H1 (cell line): Measurements from ENCODE around the gene DUSP9. TPM values are rescaled to one million over a fixed set of nuclear protein-coding genes. Genes with fewer than 3 reads are reported as not detected.
A peak's percentile ranks its signal among the peaks of the same experiment; 100 is the strongest.
"Not testable (repeated sequence)": the region's sequence is repeated elsewhere in the genome, so short reads cannot be mapped to it uniquely, and the experiment has no call there.

ENCODE experiments used
- CTCF ChIA-PET: fragments of 300-600 bp; sonication (Branson Sonifier 250); formaldehyde crosslinking; loops from one replicate; lab custom pipeline; 2021; ENCODE audit not compliant: partially characterized antibody; lab: Charles Lee
- POLR2A ChIA-PET: fragments of 300-600 bp; sonication (Branson Sonifier 250); formaldehyde crosslinking; loops from one replicate; lab custom pipeline; 2021; ENCODE audit warnings: inconsistent platforms; ENCODE audit not compliant: partially characterized antibody; lab: Charles Lee
- DNase-seq, 2 experiments: peaks; one replicate each; pipeline versions ENCODE4 v3.0.0 to v3.0.0-alpha.2; 2010 to 2022; ENCODE audit warnings: low spot score in 2 of 2, low read depth in 1 of 2, mixed read lengths in 1 of 2
- FAIRE-seq: peaks from 2 replicates; lab custom pipeline; 2011; peaks lifted over from hg19 to GRCh38; lab: Jason Lieb, UNC
- H2AFZ ChIP-seq: 2 replicates; pipeline ENCODE4 v1.8.1; 2012; ENCODE audit warnings: low read length, inconsistent platforms
- H2AK5ac ChIP-seq: 2 replicates; pipeline ENCODE4 v1.6.1; 2013; ENCODE audit warnings: low read depth, low read length
- H2BK120ac ChIP-seq: replicated peaks from 2 replicates; pipeline ENCODE3; 2013; ENCODE audit warnings: low read depth, low read length, inconsistent platforms
- H2BK12ac ChIP-seq: 2 replicates; pipeline ENCODE4 v1.6.1; 2013; ENCODE audit warnings: low read depth, low read length
- H2BK15ac ChIP-seq: 2 replicates; pipeline ENCODE4 v1.6.1; 2013; ENCODE audit warnings: low read length
- H2BK20ac ChIP-seq: 2 replicates; pipeline ENCODE4 v1.6.1; 2013; ENCODE audit warnings: low read length
- H2BK5ac ChIP-seq: 2 replicates; pipeline ENCODE4 v1.6.1; 2013; ENCODE audit warnings: low read depth, low read length
- H3K14ac ChIP-seq: 2 replicates; pipeline ENCODE4 v1.6.1; 2013; ENCODE audit warnings: inconsistent platforms; ENCODE audit not compliant: insufficient read length
- H3K18ac ChIP-seq: 2 replicates; pipeline ENCODE4 v1.6.1; 2013; ENCODE audit warnings: low read length; ENCODE audit errors: extremely low read depth
- H3K23ac ChIP-seq: 2 replicates; pipeline ENCODE4 v1.6.1; 2013; ENCODE audit warnings: inconsistent platforms; ENCODE audit not compliant: insufficient read length
- H3K23me2 ChIP-seq: 2 replicates; pipeline ENCODE4 v1.6.1; 2013; ENCODE audit warnings: low read depth, low read length
- H3K27ac ChIP-seq: 2 replicates; pipeline ENCODE4 v1.6.1; 2011; ENCODE audit warnings: low read depth, low read length, inconsistent platforms
- H3K27me3 ChIP-seq, 4 experiments: replicated peaks in 1 of 4; 1 replicate in 1 of 4; 2 replicates in 3 of 4; pipeline versions ENCODE4 v1.6.1 to v1.8.1; 2011 to 2013; ENCODE audit warnings: low read length in 3 of 4, mild to moderate bottlenecking in 3 of 4, inconsistent platforms in 2 of 4, mixed read lengths in 2 of 4, moderate library complexity in 1 of 4; ENCODE audit not compliant: control insufficient read depth in 3 of 4, insufficient read depth in 3 of 4; ENCODE audit errors: extremely low read depth in 1 of 4
- H3K36me3 ChIP-seq, 4 experiments: 2 replicates each; pipeline versions ENCODE4 v1.6.1 to v1.8.1; 2011 to 2013; ENCODE audit warnings: mild to moderate bottlenecking in 4 of 4, low read length in 3 of 4, moderate library complexity in 2 of 4, control low read depth in 1 of 4, inconsistent platforms in 1 of 4; ENCODE audit not compliant: insufficient read depth in 4 of 4, control insufficient read depth in 2 of 4
- H3K4ac ChIP-seq: replicated peaks from 2 replicates; pipeline ENCODE3; 2013; ENCODE audit warnings: low read length, low read depth, mixed read lengths, inconsistent platforms; ENCODE audit not compliant: insufficient read length
- H3K4me1 ChIP-seq, 4 experiments: replicated peaks in 1 of 4; 1 replicate in 1 of 4; 2 replicates in 3 of 4; pipeline versions ENCODE4 v1.6.1 to v1.8.1; 2011 to 2013; ENCODE audit warnings: low read length in 3 of 4, inconsistent platforms in 2 of 4, mixed read lengths in 1 of 4; ENCODE audit not compliant: insufficient read depth in 4 of 4, control insufficient read depth in 3 of 4
- H3K4me2 ChIP-seq, 2 experiments: 2 replicates each; pipeline versions ENCODE4 v1.6.1 to v1.8.1; 2011 to 2013; ENCODE audit warnings: low read depth in 2 of 2, low read length in 2 of 2, control low read depth in 1 of 2, inconsistent platforms in 1 of 2, mild to moderate bottlenecking in 1 of 2; ENCODE audit not compliant: insufficient read depth in 1 of 2
- H3K4me3 ChIP-seq, 4 experiments: fragments of 200-600, 300-600 bp in 1 of 4; sonication (generic), shearing (Covaris generic), sonication (Bioruptor Twin) in 1 of 4; 2 replicates each; pipeline versions ENCODE4 v1.5.1 to v1.8.1; 2011 to 2016; ENCODE audit warnings: low read length in 4 of 4, low read depth in 3 of 4, control low read depth in 2 of 4, inconsistent platforms in 2 of 4, mild to moderate bottlenecking in 2 of 4, mixed read lengths in 1 of 4, moderate library complexity in 1 of 4; ENCODE audit not compliant: insufficient read depth in 2 of 4; ENCODE audit errors: extremely low read depth in 1 of 4
- H3K56ac ChIP-seq: replicated peaks from 2 replicates; pipeline ENCODE3; 2013; ENCODE audit warnings: low read depth, mild to moderate bottlenecking, mixed read lengths, low read length, inconsistent platforms; ENCODE audit not compliant: insufficient read length
- H3K79me1 ChIP-seq: 2 replicates; pipeline ENCODE4 v1.6.1; 2013; ENCODE audit warnings: low read depth, low read length, control low read depth
- H3K79me2 ChIP-seq, 2 experiments: 2 replicates each; pipeline versions ENCODE4 v1.6.1 to v1.8.1; 2012 to 2013; ENCODE audit warnings: low read length in 2 of 2, mild to moderate bottlenecking in 2 of 2, inconsistent platforms in 1 of 2; ENCODE audit not compliant: insufficient read depth in 2 of 2, control insufficient read depth in 1 of 2
- H3K9ac ChIP-seq, 4 experiments: replicated peaks in 1 of 4; 1 replicate in 1 of 4; 2 replicates in 3 of 4; pipeline versions ENCODE4 v1.6.1 to v1.8.1; 2011 to 2013; ENCODE audit warnings: low read depth in 3 of 4, low read length in 3 of 4, control low read depth in 2 of 4, mild to moderate bottlenecking in 2 of 4, moderate library complexity in 2 of 4, inconsistent platforms in 1 of 4; ENCODE audit errors: extremely low read depth in 1 of 4
- H3K9me3 ChIP-seq, 2 experiments: 2 replicates each; pipeline versions ENCODE4 v1.6.1 to v1.8.1; 2012 to 2013; ENCODE audit warnings: mild to moderate bottlenecking in 2 of 2, moderate library complexity in 2 of 2, control low read depth in 1 of 2, inconsistent platforms in 1 of 2, low read depth in 1 of 2, low read length in 1 of 2, mixed read lengths in 1 of 2; ENCODE audit not compliant: insufficient read depth in 2 of 2
- H4K20me1 ChIP-seq, 2 experiments: replicated peaks in 1 of 2; 2 replicates each; pipeline versions ENCODE3 to v1.8.1; 2011 to 2013; ENCODE audit warnings: inconsistent platforms in 2 of 2, low read length in 2 of 2, mild to moderate bottlenecking in 1 of 2; ENCODE audit not compliant: insufficient read depth in 2 of 2, control insufficient read depth in 1 of 2
- H4K5ac ChIP-seq: 2 replicates; pipeline ENCODE4 v1.6.1; 2013; ENCODE audit warnings: low read length, low read depth, mixed read lengths, inconsistent platforms; ENCODE audit not compliant: insufficient read length
- H4K8ac ChIP-seq: 2 replicates; pipeline ENCODE4 v1.8.0; 2013; ENCODE audit warnings: mild to moderate bottlenecking, moderate library complexity, low read length, inconsistent platforms; ENCODE audit not compliant: insufficient read depth; ENCODE audit errors: extremely low read depth
- H4K91ac ChIP-seq: replicated peaks from 2 replicates; pipeline ENCODE3; 2013; ENCODE audit warnings: low read length, mixed read lengths, inconsistent platforms; ENCODE audit not compliant: insufficient read length
- WGBS, 2 experiments: shearing (Covaris generic) in 1 of 2; methylation state at CpG; one replicate each; pipeline versions ENCODE4 v1.1.6 to v1.1.7; 2013 to 2015; ENCODE audit warnings: low lambda C conversion rate in 2 of 2, mixed read lengths in 2 of 2, inconsistent platforms in 1 of 2, low coverage in 1 of 2, missing lambda C conversion rate in 1 of 2; ENCODE audit not compliant: insufficient replicate concordance in 2 of 2, insufficient coverage in 1 of 2, insufficient read length in 1 of 2; ENCODE audit errors: extremely low coverage in 1 of 2, missing lambda C conversion rate in 1 of 2; 5-methylcytosine and 5-hydroxymethylcytosine counted together
- polyA plus RNA-seq, 7 experiments: library from polyadenylated mRNA; depleted of rRNA in 3 of 7; stranded (reverse) in 5 of 7; unstranded in 2 of 7; fragments of >200 nt in 5 of 7; fragments of 200-250 nt in 2 of 7; gene quantifications; 1 replicate in 5 of 7; 2 replicates in 1 of 7; 4 replicates in 1 of 7; pipeline versions ENCODE4 v1.2.1 to v1.2.3, GENCODE V29; 2011 to 2013; ENCODE audit warnings: missing spikeins in 2 of 7, mixed read lengths in 2 of 7
- total RNA-seq: library from RNA; stranded (reverse); fragmentation: NEBNext Ultra II Directional; extraction: Animal tissue kit (Norgen Biotek cat#: 25700); gene quantifications from 2 replicates; pipeline ENCODE4 v1.2.1, GENCODE V29; 2021

The DUSP9 gene
- total and polyA plus RNA-seq, 2 of the 8 experiments (the other 6 are each of a cell fraction or from before 2014, with no cell fraction given), result 0.80 to 1.1 TPM

DNA sequence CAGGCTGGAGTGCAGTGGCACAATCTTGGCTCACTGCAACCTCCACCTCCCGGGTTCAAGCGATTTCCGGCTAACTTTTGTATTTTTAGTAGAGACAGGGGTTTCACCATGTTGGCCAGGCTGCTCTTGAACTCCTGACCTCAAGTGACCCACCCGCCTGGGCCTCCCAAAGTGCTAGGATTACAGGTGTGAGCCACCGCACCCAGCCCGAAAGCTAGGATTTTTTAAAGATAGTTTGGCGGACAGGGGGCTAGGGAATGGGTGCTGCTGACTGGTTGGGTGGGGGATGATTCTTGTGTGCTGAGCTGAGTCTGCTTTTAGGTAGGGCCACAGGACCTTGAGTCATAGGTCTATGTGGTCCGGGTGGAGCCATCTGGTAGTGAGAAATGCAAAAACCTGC is 36.5 kb downstream of the DUSP9 start:
- not testable (repeated sequence) for H3K27me3 ChIP-seq, H3K23me2 ChIP-seq, H3K79me2 ChIP-seq, H3K79me1 ChIP-seq, DNase-seq, H4K5ac ChIP-seq, H3K9ac ChIP-seq, H3K27ac ChIP-seq, H3K36me3 ChIP-seq, H2AFZ ChIP-seq, H4K20me1 ChIP-seq, H3K23ac ChIP-seq, H3K56ac ChIP-seq, H2BK12ac ChIP-seq, H3K18ac ChIP-seq, H3K4me3 ChIP-seq, H4K8ac ChIP-seq, H2BK20ac ChIP-seq, H4K91ac ChIP-seq, H2AK5ac ChIP-seq, H3K4ac ChIP-seq, FAIRE-seq, H3K9me3 ChIP-seq, H3K4me2 ChIP-seq, H3K14ac ChIP-seq, H2BK15ac ChIP-seq
- ChIA-PET POLR2A (interaction anchor here (1.3 to 1.6 kb wide), 3 partner anchors 12 to 43 kb away, joined by 3 to 5 read pairs (median 3); partner anchors contain the start of gene DUSP9), CTCF (interaction anchor here (0.9 to 2.9 kb wide), 7 partner anchors 8 to 48 kb away, joined by 4 to 24 read pairs (median 7); partner anchors contain the start of gene PNCK)
- WGBS, 2 experiments, result 92% methylated on average over 5 of the region's 8 CpGs; no CpG with 5 or more reads in 1 of the 2 experiments
- peaks cover 0 to 19% (median 8%) of the 10 kb centered on the region in 4 experiments; a peak in 6 of 7 replicates for H3K4me1 ChIP-seq
- H2BK5ac ChIP-seq, result 0 out of 2 replicates have a peak overlapping the region, but pooled peaks have one; percentile 16
- peak overlapping the region; percentile 64 for H2BK120ac ChIP-seq
